Measurements from ENCODE around the gene BMS1. TPM values are rescaled to one million over a fixed set of nuclear protein-coding genes. Genes with fewer than 3 reads are reported as not detected.

BMS1 gene
- total RNA-seq, 1 donor from 2014 or later, result 21.8 TPM

DNA sequence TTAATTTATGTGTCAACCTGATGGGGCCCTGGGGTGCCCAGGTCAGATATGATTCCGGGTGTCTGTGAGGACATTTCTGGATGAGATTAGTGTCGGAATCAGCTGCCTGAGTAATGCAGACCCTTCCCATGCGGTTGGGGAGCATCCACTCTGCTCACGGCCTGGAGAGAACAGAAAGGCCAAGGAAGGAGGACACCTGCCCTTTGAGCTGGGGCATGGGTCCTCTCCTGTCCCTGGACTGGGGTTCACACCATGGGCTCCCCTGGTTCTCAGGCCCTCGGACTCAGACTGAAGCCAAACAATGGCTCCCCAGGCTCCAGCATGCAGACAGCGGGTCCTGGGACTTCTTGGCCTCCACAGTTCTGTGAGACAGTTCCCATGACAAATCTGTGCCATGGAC lies 94.3 kb downstream of the BMS1 start:
- Mint-ChIP-seq H3K9me3 (peaks cover 12% of the 10 kb centered on the region), H3K36me3 (no peaks in the 10 kb centered on the region), H3K4me1 (no peaks in the 10 kb centered on the region), H3K4me3 (no peak overlapping the region), H3K27me3 (ENCODE audit: low read depth) (peaks cover 13% of the 10 kb centered on the region), H3K27ac (no peak overlapping the region)
- DNase-seq (ENCODE audit: low spot score in 2 of 2, unreplicated experiment in 2 of 2), result no peak
- TF ChIP-seq, protein P1, sequence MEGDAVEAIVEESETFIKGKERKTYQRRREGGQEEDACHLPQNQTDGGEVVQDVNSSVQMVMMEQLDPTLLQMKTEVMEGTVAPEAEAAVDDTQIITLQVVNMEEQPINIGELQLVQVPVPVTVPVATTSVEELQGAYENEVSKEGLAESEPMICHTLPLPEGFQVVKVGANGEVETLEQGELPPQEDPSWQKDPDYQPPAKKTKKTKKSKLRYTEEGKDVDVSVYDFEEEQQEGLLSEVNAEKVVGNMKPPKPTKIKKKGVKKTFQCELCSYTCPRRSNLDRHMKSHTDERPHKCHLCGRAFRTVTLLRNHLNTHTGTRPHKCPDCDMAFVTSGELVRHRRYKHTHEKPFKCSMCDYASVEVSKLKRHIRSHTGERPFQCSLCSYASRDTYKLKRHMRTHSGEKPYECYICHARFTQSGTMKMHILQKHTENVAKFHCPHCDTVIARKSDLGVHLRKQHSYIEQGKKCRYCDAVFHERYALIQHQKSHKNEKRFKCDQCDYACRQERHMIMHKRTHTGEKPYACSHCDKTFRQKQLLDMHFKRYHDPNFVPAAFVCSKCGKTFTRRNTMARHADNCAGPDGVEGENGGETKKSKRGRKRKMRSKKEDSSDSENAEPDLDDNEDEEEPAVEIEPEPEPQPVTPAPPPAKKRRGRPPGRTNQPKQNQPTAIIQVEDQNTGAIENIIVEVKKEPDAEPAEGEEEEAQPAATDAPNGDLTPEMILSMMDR (IDR thresholded peaks at IDR 0.05; ENCODE audit: unreplicated experiment), result no peak

DNA sequence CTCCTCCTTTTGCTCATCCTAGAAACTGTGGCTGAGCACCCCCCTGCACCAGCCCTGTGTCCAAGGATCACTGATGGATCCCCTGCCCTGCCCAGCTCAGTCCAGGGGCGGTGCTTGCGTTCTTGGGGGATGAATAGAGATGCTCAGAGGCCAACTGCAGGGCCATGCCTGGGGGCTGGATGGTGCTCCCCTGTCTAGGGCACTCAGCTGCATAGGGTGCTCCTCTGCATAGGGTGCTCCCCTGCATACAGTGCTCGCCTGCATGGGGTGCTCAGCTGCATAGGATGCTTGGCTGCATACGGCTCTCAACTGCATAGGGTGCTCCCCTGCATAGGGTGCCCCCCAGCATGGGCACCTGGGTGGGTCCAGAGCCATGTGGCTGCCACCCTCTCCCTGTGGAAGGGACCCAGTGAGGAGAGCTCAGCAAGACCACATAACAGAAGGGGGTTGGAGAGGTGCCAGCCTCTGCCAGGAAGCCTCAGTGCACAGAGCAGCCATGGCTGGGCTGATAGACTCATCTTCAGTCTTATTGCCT lies 95.0 kb downstream of the BMS1 start:
- H3K4me3 Mint-ChIP-seq, result no peak overlapping the region
- TF ChIP-seq, protein P1 (IDR thresholded peaks at IDR 0.05; ENCODE audit: unreplicated experiment), result no peak
- H3K4me1 Mint-ChIP-seq, result no peaks in the 10 kb centered on the region
- H3K9me3 Mint-ChIP-seq, result peaks cover 18% of the 10 kb centered on the region
- H3K36me3 Mint-ChIP-seq, result no peaks in the 10 kb centered on the region
- peaks cover 11% of the 10 kb centered on the region for H3K27me3 Mint-ChIP-seq (ENCODE audit: low read depth)
- no peak overlapping the region for H3K27ac Mint-ChIP-seq
- no peak for DNase-seq (ENCODE audit: low spot score in 2 of 2, unreplicated experiment in 2 of 2)

DNA sequence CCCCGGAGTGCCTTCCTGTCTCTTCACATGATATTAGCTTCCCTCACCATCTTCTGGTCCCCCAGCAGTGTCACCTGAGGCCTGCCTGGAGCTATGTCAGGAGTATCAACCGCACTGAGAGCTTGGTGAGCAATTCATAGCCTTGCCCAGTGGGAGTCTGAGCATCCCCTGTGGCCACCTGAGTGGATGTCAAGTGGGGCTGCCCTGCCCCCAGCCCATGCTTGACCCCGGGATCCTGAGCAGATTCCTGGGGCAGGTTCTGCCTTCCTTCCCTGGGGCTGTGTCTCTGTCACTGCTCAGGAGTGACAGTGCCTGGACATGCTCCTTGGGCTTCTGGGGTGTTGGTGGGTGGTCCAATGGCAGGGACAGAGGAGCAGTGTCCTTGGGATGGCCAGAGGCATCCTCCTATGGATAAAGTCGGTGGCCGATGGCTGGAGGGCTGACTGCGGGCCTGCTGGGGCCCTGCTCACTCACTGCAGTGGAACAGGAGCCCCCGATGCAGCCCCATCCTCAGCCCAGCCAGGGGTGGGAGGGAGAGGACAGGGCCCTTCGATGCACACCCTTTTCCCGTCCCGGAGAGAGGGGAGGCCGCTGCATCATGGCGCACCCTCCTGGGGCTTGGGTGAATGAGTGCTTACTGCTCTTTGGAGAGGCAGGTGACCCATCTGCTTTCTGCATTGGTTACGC lies 95.7 kb downstream of the BMS1 start:
- no peaks in the 10 kb centered on the region for H3K4me1 Mint-ChIP-seq
- H3K36me3 Mint-ChIP-seq, result no peaks in the 10 kb centered on the region
- no peak for DNase-seq (ENCODE audit: low spot score in 2 of 2, unreplicated experiment in 2 of 2)
- H3K9me3 Mint-ChIP-seq, result peaks cover 25% of the 10 kb centered on the region
- H3K4me3 Mint-ChIP-seq, result no peak overlapping the region
- H3K27ac Mint-ChIP-seq, result no peak overlapping the region
- H3K27me3 Mint-ChIP-seq (ENCODE audit: low read depth), result peaks cover 10% of the 10 kb centered on the region
- TF ChIP-seq, protein P1 (IDR thresholded peaks at IDR 0.05; ENCODE audit: unreplicated experiment), result no peak

DNA sequence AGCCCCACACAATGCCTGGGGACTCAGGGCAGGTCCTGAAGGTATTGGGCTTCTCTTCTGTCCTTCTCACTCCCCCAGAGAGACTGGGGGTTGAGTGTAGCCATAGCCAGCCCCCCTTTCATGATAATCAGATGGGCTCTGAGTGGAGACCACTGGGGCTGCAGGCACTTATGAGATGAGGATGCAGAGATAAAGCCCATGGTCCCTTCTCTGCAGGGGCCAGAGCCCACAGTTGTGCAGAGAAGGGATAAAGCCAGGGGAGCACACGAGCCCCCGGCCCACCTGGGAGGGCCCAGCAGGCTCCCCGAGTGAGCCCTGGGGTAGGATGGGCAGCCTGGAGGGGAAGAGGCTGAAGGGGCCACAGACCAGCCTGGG lies 96.2 kb downstream of the BMS1 start:
- no peak for DNase-seq (ENCODE audit: low spot score in 2 of 2, unreplicated experiment in 2 of 2)
- H3K4me1 Mint-ChIP-seq, result no peaks in the 10 kb centered on the region
- TF ChIP-seq, protein P1 (IDR thresholded peaks at IDR 0.05; ENCODE audit: unreplicated experiment), result no peak

DNA sequence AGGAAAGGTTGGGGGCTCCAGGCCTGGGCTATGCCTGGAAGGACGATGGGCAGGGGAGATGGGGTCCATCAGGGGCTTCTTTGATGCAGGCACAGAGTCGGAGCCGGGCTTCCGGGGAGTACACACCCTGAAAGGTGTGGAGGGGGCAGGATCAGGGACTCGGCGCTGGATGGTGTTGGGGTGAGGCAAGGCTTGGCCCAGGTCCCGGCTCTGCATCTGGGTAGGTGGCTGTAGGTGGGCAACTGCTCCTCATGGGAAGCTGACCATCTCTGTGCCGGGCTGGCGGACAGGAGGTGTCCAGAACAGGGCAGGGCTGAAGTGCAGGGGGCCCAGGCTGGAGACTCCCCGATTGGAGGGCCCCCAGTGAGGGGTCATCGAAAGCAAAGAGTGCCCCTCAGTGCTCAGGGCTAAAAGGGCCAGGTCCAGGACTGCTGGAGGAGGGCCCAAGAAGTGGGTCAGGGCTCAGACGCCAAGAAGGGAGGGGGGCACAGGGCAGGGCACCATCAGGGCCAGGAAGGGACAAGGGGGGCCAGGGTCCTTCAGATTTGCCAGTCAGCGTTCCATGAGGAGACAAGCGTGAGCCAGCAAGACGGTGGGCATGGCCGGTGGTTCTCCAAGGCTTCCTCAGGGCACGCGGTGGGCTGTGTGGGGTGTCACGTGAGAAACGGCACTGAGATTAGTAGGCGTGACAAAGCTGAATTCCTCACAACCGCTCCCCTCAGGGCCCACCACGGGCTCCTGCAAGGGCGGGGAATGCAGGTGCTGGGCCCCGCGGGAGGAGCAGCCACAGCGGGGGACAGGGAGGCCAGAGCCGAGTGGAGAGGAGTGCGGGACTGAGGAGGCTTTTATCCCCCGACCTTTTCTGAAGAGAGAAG lies 97.0 kb downstream of the BMS1 start:
- Mint-ChIP-seq H3K27ac (no peak overlapping the region), H3K4me1 (no peaks in the 10 kb centered on the region), H3K9me3 (peaks cover 34% of the 10 kb centered on the region), H3K36me3 (no peaks in the 10 kb centered on the region), H3K27me3 (ENCODE audit: low read depth) (peaks cover 7% of the 10 kb centered on the region), H3K4me3 (no peak overlapping the region)
- TF ChIP-seq, protein P1 (IDR thresholded peaks at IDR 0.05; ENCODE audit: unreplicated experiment), result no peak
- no peak for DNase-seq (ENCODE audit: low spot score in 2 of 2, unreplicated experiment in 2 of 2)

More for the DNA sequence above, 96.2 kb downstream of the BMS1 start:
- H3K9me3 Mint-ChIP-seq, result peaks cover 29% of the 10 kb centered on the region
- no peaks in the 10 kb centered on the region for H3K36me3 Mint-ChIP-seq
- no peak overlapping the region for H3K27ac Mint-ChIP-seq
- no peak overlapping the region for H3K4me3 Mint-ChIP-seq
- peaks cover 8% of the 10 kb centered on the region for H3K27me3 Mint-ChIP-seq (ENCODE audit: low read depth)

Measured in mesothelial cell of epicardium (in vitro differentiated cells).